Psoas muscle (tissue), 8 donors: Measurements from ENCODE around the gene OR2A2. TPM values are rescaled to one million over a fixed set of nuclear protein-coding genes. Genes with fewer than 3 reads are reported as not detected.

Source experiments
- ATAC-seq, 4 donors: fragments of 200-7000 bp; cut with Tn5 transposase; one replicate each; pipeline ENCODE4 v1.9.1; 2020; ENCODE audit warnings: moderate library complexity in 3 of 4, mild to moderate bottlenecking in 2 of 4
- DNase-seq, 2 donors: peaks; one replicate each; pipeline ENCODE4 v3.0.0-alpha.2; 2020
- H3K27ac ChIP-seq: fragments of 200-600 bp; one replicate; pipeline ENCODE4 v1.8.0; 2022
- H3K27me3 ChIP-seq, 3 donors: fragments of 200-600 bp in 1 of 3; one replicate each; pipeline versions ENCODE4 v1.6.1 to v1.8.0; 2013 to 2022; ENCODE audit warnings: low read length in 2 of 3, mild to moderate bottlenecking in 2 of 3, moderate library complexity in 1 of 3; ENCODE audit not compliant: insufficient read depth in 3 of 3
- H3K36me3 ChIP-seq, 2 donors: fragments of 200-600 bp in 1 of 2; one replicate each; pipeline versions ENCODE4 v1.6.1 to v1.8.0; 2013 to 2022; ENCODE audit warnings: low read depth in 1 of 2, mild to moderate bottlenecking in 1 of 2, moderate library complexity in 1 of 2; ENCODE audit not compliant: insufficient read depth in 1 of 2
- H3K4me1 ChIP-seq: fragments of 200-600 bp; one replicate; pipeline ENCODE4 v1.8.0; 2022
- H3K4me3 ChIP-seq: fragments of 200-600 bp; one replicate; pipeline ENCODE4 v1.8.0; 2022; ENCODE audit warnings: mild to moderate bottlenecking
- H3K9me3 ChIP-seq: fragments of 200-600 bp; one replicate; pipeline ENCODE4 v1.8.0; 2022
- CTCF ChIP-seq: fragments of 200-600 bp; IDR thresholded peaks from one replicate; pipeline ENCODE4 v1.8.0; 2022; ENCODE audit warnings: antibody characterized with exemption
- WGBS, 3 donors: extraction: QIAGEN DNeasy Blood & Tissue Kit; methylation state at CpG; one replicate each; pipeline versions ENCODE4 v1.1.6 to v1.1.7; 2013; 5-methylcytosine and 5-hydroxymethylcytosine counted together
- intact Hi-C, 2 donors: fragments of 100-400 bp; cut with DNase I; formaldehyde crosslinking; loops; one replicate each; pipeline versions ENCODE4 v1.11.0 to v1.14.2; 2022
- polyA plus RNA-seq, 3 donors: library from polyadenylated mRNA; stranded (reverse); fragments of 200-250 nt; gene quantifications; one replicate each; pipeline ENCODE4 v1.2.3, GENCODE V29; 2013
- total RNA-seq, 4 donors: library from RNA; stranded (reverse); fragmentation: NEBNext Ultra II Directional in 2 of 4; extraction: Animal tissue kit (Norgen Biotek cat#: 25700) in 2 of 4; gene quantifications; one replicate each; pipeline versions ENCODE4 v1.2.1 to v1.2.4, GENCODE V29; 2021 to 2023
- donor health status: healthy with polysubstance abuse.
- donor health status: DM: no; HTN: no; CAD: no; lungs with moderate emphysema.
- donor health status: Bipolar disorder and iron deficiency.
- donor health status: healthy.
- donor health status: DM: yes; HTN: yes; CAD: no.
- donor health status: DM: no; HTN: no; CAD: no.
- donor health status: DM: no; HTN: no; CAD: no.
- donor health status: DM: yes; HTN: yes; CAD: no.

The OR2A2 gene
- total and polyA plus RNA-seq, 7 donors, result not detected

GRCh38 chr7:144142187-144142586 is 32.8 kb downstream of the OR2A2 start:
- H3K4me1 ChIP-seq, result no peaks in the 10 kb centered on the region
- no peak for TF ChIP-seq CTCF
- no peaks in the 10 kb centered on the region for H3K9me3 ChIP-seq
- WGBS, 3 donors, result 71 to 80% (median 73%) methylated on average over 3 of the region's 3 CpGs
- intact Hi-C loops, result no loop called here
- H3K36me3 ChIP-seq, result no peaks in the 10 kb centered on the region
- DNase-seq, result no peak
- no peaks in the 10 kb centered on the region for H3K27me3 ChIP-seq
- no peak overlapping the region for H3K27ac ChIP-seq
- no peak overlapping the region for H3K4me3 ChIP-seq
- no peak for ATAC-seq

DNA sequence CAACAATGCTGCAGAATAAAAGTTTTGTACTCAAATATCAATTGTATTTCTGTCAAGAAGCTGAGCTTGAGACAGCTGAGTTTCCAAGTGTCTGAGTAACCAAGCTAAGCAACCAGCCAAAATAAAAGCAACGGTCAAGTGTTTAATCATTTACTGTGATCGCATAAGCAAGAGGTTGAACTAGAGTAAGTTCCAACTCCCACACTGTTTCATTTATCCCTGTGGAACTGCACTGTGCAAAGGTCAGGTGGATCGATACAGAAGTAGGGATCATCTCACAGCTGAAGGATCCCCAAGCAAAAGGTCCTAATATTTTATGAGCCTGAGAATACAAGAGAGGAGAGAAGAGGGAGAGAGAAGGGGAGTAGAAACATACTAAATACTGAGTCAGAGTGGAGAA is 35.0 kb downstream of the OR2A2 start:
- no peak for ATAC-seq
- Histone ChIP-seq H3K4me3 (no peak overlapping the region), H3K9me3 (peaks cover 8% of the 10 kb centered on the region), H3K27ac (no peak overlapping the region), H3K36me3 (no peaks in the 10 kb centered on the region), H3K4me1 (no peaks in the 10 kb centered on the region), H3K27me3 (no peaks in the 10 kb centered on the region)
- intact Hi-C loops, result no loop called here
- no peak for DNase-seq
- no peak for TF ChIP-seq CTCF
- WGBS, 3 donors, result 88 to 93% (median 89%) methylated on average over 3 of the region's 3 CpGs

- 58 to 78% (median 77%) methylated on average over 2 of the region's 2 CpGs for WGBS, 3 donors
- Histone ChIP-seq H3K4me3 (no peak overlapping the region), H3K9me3 (peaks cover 8% of the 10 kb centered on the region), H3K4me1 (no peaks in the 10 kb centered on the region), H3K36me3 (no peaks in the 10 kb centered on the region), H3K27me3 (no peaks in the 10 kb centered on the region), H3K27ac (no peak overlapping the region)
- DNase-seq (no peak), ATAC-seq (no peak)
- TF ChIP-seq CTCF, result no peak
- intact Hi-C loops, result no loop called here
Observed at GRCh38 chr7:144148224-144148827, 38.9 kb downstream of the OR2A2 start.

GRCh38 chr7:144158861-144159260 is 49.5 kb downstream of the OR2A2 start:
- WGBS, 3 donors, result 46 to 75% (median 63%) methylated on average over 1 of the region's 1 CpG
- H3K9me3 ChIP-seq, result no peaks in the 10 kb centered on the region
- H3K27me3 ChIP-seq, result no peaks in the 10 kb centered on the region
- no peak for TF ChIP-seq CTCF
- intact Hi-C loops, result no loop called here
- no peak overlapping the region for H3K4me3 ChIP-seq
- no peak for ATAC-seq
- no peaks in the 10 kb centered on the region for H3K4me1 ChIP-seq
- no peaks in the 10 kb centered on the region for H3K36me3 ChIP-seq
- no peak overlapping the region for H3K27ac ChIP-seq
- no peak for DNase-seq

Other genes starting within 250 kb of the OR2A2 start
- gene TCAF1, start 207.4 kb upstream of the OR2A2 start, total RNA-seq, result 100 to 1,000 TPM in 2 of 4 donors, 10 to 100 TPM in 2; 19.5 to 107 (median 62.1) TPM
- 10 to 100 TPM in 1 of 3 donors, 1 to 10 TPM in 2; 4.3 to 12.0 (median 9.2) TPM for gene TCAF1, start 207.4 kb upstream of the OR2A2 start, polyA plus RNA-seq
- not detected for gene OR2F2, start 174.3 kb upstream of the OR2A2 start, total RNA-seq
- gene OR2F2, start 174.3 kb upstream of the OR2A2 start, polyA plus RNA-seq, result not detected
- gene OR2F1, start 154.7 kb upstream of the OR2A2 start, total RNA-seq, result not detected
- not detected for gene OR2F1, start 154.7 kb upstream of the OR2A2 start, polyA plus RNA-seq
- not detected for gene OR6B1, start 109.3 kb upstream of the OR2A2 start, total RNA-seq
- gene OR6B1, start 109.3 kb upstream of the OR2A2 start, polyA plus RNA-seq, result not detected
- not detected for gene OR2A5, start 60.6 kb upstream of the OR2A2 start, total RNA-seq
- not detected for gene OR2A5, start 60.6 kb upstream of the OR2A2 start, polyA plus RNA-seq
- gene OR2A25, start 39.8 kb upstream of the OR2A2 start, total RNA-seq, result not detected
- not detected for gene OR2A25, start 39.8 kb upstream of the OR2A2 start, polyA plus RNA-seq
- not detected for gene OR2A12, start 23.3 kb upstream of the OR2A2 start, total RNA-seq
- not detected for gene OR2A12, start 23.3 kb upstream of the OR2A2 start, polyA plus RNA-seq
- not detected for gene OR2A14, start 13.6 kb downstream of the OR2A2 start, total RNA-seq
- gene OR2A14, start 13.6 kb downstream of the OR2A2 start, polyA plus RNA-seq, result not detected
- under 1 TPM in 1 of 4 donors, not detected in 3; 0.15 TPM for gene CTAGE4, start 73.9 kb downstream of the OR2A2 start, total RNA-seq
- under 1 TPM in 2 of 3 donors, not detected in 1; 0.03 TPM for gene CTAGE4, start 73.9 kb downstream of the OR2A2 start, polyA plus RNA-seq
- under 1 TPM; 0.15 to 0.34 (median 0.19) TPM for gene ARHGEF35, start 86.2 kb downstream of the OR2A2 start, total RNA-seq
- gene ARHGEF35, start 86.2 kb downstream of the OR2A2 start, polyA plus RNA-seq, result under 1 TPM; 0.13 to 0.18 (median 0.13) TPM
- not detected for gene OR2A42, start 130.0 kb downstream of the OR2A2 start, total RNA-seq
- gene OR2A42, start 130.0 kb downstream of the OR2A2 start, polyA plus RNA-seq, result under 1 TPM in 2 of 3 donors, not detected in 1; 0.01 to 0.03 TPM
- gene OR2A7, start 155.2 kb downstream of the OR2A2 start, total RNA-seq, result under 1 TPM in 1 of 4 donors, not detected in 3; 0.34 TPM
- under 1 TPM in 2 of 3 donors, not detected in 1; 0.06 to 0.07 TPM for gene OR2A7, start 155.2 kb downstream of the OR2A2 start, polyA plus RNA-seq
- under 1 TPM in 1 of 4 donors, not detected in 3; 0.15 TPM for gene CTAGE8, start 159.7 kb downstream of the OR2A2 start, total RNA-seq
- under 1 TPM in 2 of 3 donors, not detected in 1; 0.03 to 0.04 TPM for gene CTAGE8, start 159.7 kb downstream of the OR2A2 start, polyA plus RNA-seq
- gene OR2A1, start 202.8 kb downstream of the OR2A2 start, total RNA-seq, result not detected
- under 1 TPM in 2 of 3 donors, not detected in 1; 0.01 to 0.03 TPM for gene OR2A1, start 202.8 kb downstream of the OR2A2 start, polyA plus RNA-seq
- under 1 TPM; 0.28 to 0.69 (median 0.39) TPM for gene ARHGEF5, start 245.8 kb downstream of the OR2A2 start, total RNA-seq
- under 1 TPM; 0.06 to 0.17 (median 0.16) TPM for gene ARHGEF5, start 245.8 kb downstream of the OR2A2 start, polyA plus RNA-seq